ENCODE results near the gene IL20RB. TPM values are rescaled to one million over a fixed set of nuclear protein-coding genes. Genes with fewer than 3 reads are reported as not detected.
"Not testable (repeated sequence)": the region's sequence is repeated elsewhere in the genome, so short reads cannot be mapped to it uniquely, and the experiment has no call there.

The IL20RB gene
- total RNA-seq, 2 experiments from 2014 or later: 1.1 to 3.1 TPM

GRCh38 chr3:136995652-136996051, 37.9 kb downstream of the IL20RB start:
- TF ChIP-seq CTCF (conservative IDR thresholded peaks at IDR 0.05; ENCODE audit: low read length) (no peak), EZH2phosphoT487 (IDR thresholded peaks at IDR 0.05; ENCODE audit: borderline replicate concordance, low read depth, low read length) (no peak)
- Histone ChIP-seq H3K4me1 (ENCODE audit: insufficient read depth, low read length, poor library complexity, severe bottlenecking) (no peaks in the 10 kb centered on the region), H3K36me3 (ENCODE audit: insufficient read depth, low read length) (no peaks in the 10 kb centered on the region), H2AFZ (ENCODE audit: low read length) (no peak overlapping the region), H3K4me2 (ENCODE audit: low read length) (no peak overlapping the region), H3K79me2 (ENCODE audit: insufficient read depth, low read depth, low read length) (no peaks in the 10 kb centered on the region), H3K27ac (ENCODE audit: low read depth, low read length, poor library complexity, severe bottlenecking) (no peak overlapping the region), H3K9me3 (ENCODE audit: low read length) (no peaks in the 10 kb centered on the region), H3K9me2 (ENCODE audit: insufficient read depth, low read length) (no peaks in the 10 kb centered on the region), H4K20me1 (ENCODE audit: insufficient read depth, low read length) (no peaks in the 10 kb centered on the region), H3K4me3 (ENCODE audit: low read depth, low read length, poor library complexity, severe bottlenecking) (no peak overlapping the region)
- intact Hi-C loops (cut with micrococcal nuclease; ENCODE audit: unreplicated experiment): no loop called here
- DNase-seq (ENCODE audit: low spot score): no peak
- CTCF ChIA-PET (ENCODE audit: unreplicated experiment): no interaction called here
- POLR2A ChIA-PET: interaction anchor here (0.6 kb wide), 1 partner anchor 807 kb away, joined by 3 read pairs; no protein-coding TSS in a partner anchor
- no TSS peak for BruUV-seq (replicated peaks)

- BruUV-seq (replicated peaks): no TSS peak
- no peaks in the 10 kb centered on the region for H3K36me3 ChIP-seq (ENCODE audit: insufficient read depth, low read length)
- no peak overlapping the region for H3K27ac ChIP-seq (ENCODE audit: low read depth, low read length, poor library complexity, severe bottlenecking)
- H3K4me1 ChIP-seq (ENCODE audit: insufficient read depth, low read length, poor library complexity, severe bottlenecking): no peaks in the 10 kb centered on the region
- H2AFZ ChIP-seq (ENCODE audit: low read length): no peak overlapping the region
- no peaks in the 10 kb centered on the region for H4K20me1 ChIP-seq (ENCODE audit: insufficient read depth, low read length)
- ChIA-PET CTCF (ENCODE audit: unreplicated experiment) (no interaction called here), POLR2A (no interaction called here)
- TF ChIP-seq EZH2phosphoT487 (IDR thresholded peaks at IDR 0.05; ENCODE audit: borderline replicate concordance, low read depth, low read length): no peak
- TF ChIP-seq CTCF (conservative IDR thresholded peaks at IDR 0.05; ENCODE audit: low read length): no peak
- no peak overlapping the region for H3K4me2 ChIP-seq (ENCODE audit: low read length)
- no peak overlapping the region for H3K4me3 ChIP-seq (ENCODE audit: low read depth, low read length, poor library complexity, severe bottlenecking)
- no peaks in the 10 kb centered on the region for H3K79me2 ChIP-seq (ENCODE audit: insufficient read depth, low read depth, low read length)
- no peak for DNase-seq (ENCODE audit: low spot score)
- intact Hi-C loops (cut with micrococcal nuclease; ENCODE audit: unreplicated experiment): no loop called here
- no peaks in the 10 kb centered on the region for H3K9me2 ChIP-seq (ENCODE audit: insufficient read depth, low read length)
- no peaks in the 10 kb centered on the region for H3K9me3 ChIP-seq (ENCODE audit: low read length)
Measured at GRCh38 chr3:137000039-137000438, 42.3 kb downstream of the IL20RB start.

GRCh38 chr3:137007376-137007775, 49.6 kb downstream of the IL20RB start:
- H3K27ac ChIP-seq (ENCODE audit: low read depth, low read length, poor library complexity, severe bottlenecking); BruUV-seq (replicated peaks); DNase-seq (ENCODE audit: low spot score); H2AFZ ChIP-seq (ENCODE audit: low read length); H3K4me3 ChIP-seq (ENCODE audit: low read depth, low read length, poor library complexity, severe bottlenecking); POLR2A ChIA-PET; H3K9me2 ChIP-seq (ENCODE audit: insufficient read depth, low read length); H4K20me1 ChIP-seq (ENCODE audit: insufficient read depth, low read length); H3K36me3 ChIP-seq (ENCODE audit: insufficient read depth, low read length); intact Hi-C loops (cut with micrococcal nuclease; ENCODE audit: unreplicated experiment); H3K4me2 ChIP-seq (ENCODE audit: low read length); H3K9me3 ChIP-seq (ENCODE audit: low read length); H3K79me2 ChIP-seq (ENCODE audit: insufficient read depth, low read depth, low read length); H3K4me1 ChIP-seq (ENCODE audit: insufficient read depth, low read length, poor library complexity, severe bottlenecking); CTCF ChIA-PET (ENCODE audit: unreplicated experiment): not testable (repeated sequence)

All from OCI-LY7 (cell line).